PC-3 (cell line): Measurements from ENCODE around the gene ARHGAP22. TPM values are rescaled to one million over a fixed set of nuclear protein-coding genes. Genes with fewer than 3 reads are reported as not detected.

Source experiments
- ATAC-seq: fragments of 200-7000 bp; cut with Tn5 transposase; 2 replicates; pipeline ENCODE4 v1.9.1; 2020; ENCODE audit warnings: mild to moderate bottlenecking, moderate library complexity
- BruUV-seq: library from RNA; stranded (reverse); fragments of 400-500 nt; replicated peaks from 2 replicates; lab custom pipeline; 2021; lab: Mats Ljungman, UMichigan
- CTCF ChIA-PET: fragments of 300-600 bp; sonication (Branson Sonifier 250); formaldehyde crosslinking; loops from one replicate; lab custom pipeline; 2022; ENCODE audit warnings: antibody characterized with exemption; lab: Charles Lee
- POLR2A ChIA-PET: fragments of 300-600 bp; sonication (Branson Sonifier 250); formaldehyde crosslinking; loops from one replicate; lab custom pipeline; 2022; ENCODE audit warnings: antibody characterized with exemption; ENCODE audit not compliant: unreplicated experiment; lab: Charles Lee
- DNase-seq: peaks from one replicate; pipeline ENCODE4 v3.0.0-alpha.2; 2015
- H2AFZ ChIP-seq: fragments of 300-600 bp; sonication (generic); 2 replicates; pipeline ENCODE4 v1.6.0; 2016; ENCODE audit warnings: antibody characterized with exemption, low read length
- H3F3A ChIP-seq: fragments of 300-600 bp; sonication (generic); one replicate; pipeline ENCODE4 v1.6.0; 2017; ENCODE audit warnings: antibody characterized with exemption, low read length, control low read depth, mild to moderate bottlenecking; ENCODE audit not compliant: unreplicated experiment
- H3K27ac ChIP-seq: fragments of 300-600 bp; sonication (generic); 2 replicates; pipeline ENCODE4 v1.5.1; 2016; ENCODE audit warnings: mild to moderate bottlenecking, low read length
- H3K27me3 ChIP-seq: fragments of 300-600 bp; sonication (generic); 2 replicates; pipeline ENCODE4 v1.6.1; 2016; ENCODE audit warnings: low read length, mixed read lengths
- H3K36me3 ChIP-seq: fragments of 300-600 bp; sonication (generic); 2 replicates; pipeline ENCODE4 v1.6.1; 2016; ENCODE audit warnings: low read depth, mixed run types, low read length, mixed read lengths
- H3K4me1 ChIP-seq: fragments of 300-600 bp; sonication (generic); 2 replicates; pipeline ENCODE4 v1.5.1; 2016; ENCODE audit warnings: low read length; ENCODE audit not compliant: insufficient read depth
- H3K4me2 ChIP-seq: fragments of 300-600 bp; sonication (generic); 2 replicates; pipeline ENCODE4 v1.6.0; 2016; ENCODE audit warnings: low read length
- H3K4me3 ChIP-seq: fragments of 300-600 bp; sonication (generic); 2 replicates; pipeline ENCODE4 v1.5.1; 2016; ENCODE audit warnings: mild to moderate bottlenecking, low read length, mixed read lengths
- H3K79me2 ChIP-seq: fragments of 300-600 bp; sonication (generic); 2 replicates; pipeline ENCODE4 v1.6.1; 2017; ENCODE audit warnings: low read length, mixed read lengths
- H3K9ac ChIP-seq: fragments of 300-600 bp; sonication (generic); 2 replicates; pipeline ENCODE4 v1.6.0; 2016; ENCODE audit warnings: mild to moderate bottlenecking, low read length
- H3K9me2 ChIP-seq: fragments of 300-600 bp; sonication (generic); replicated peaks from 2 replicates; pipeline ENCODE4 v1.6.1; 2016; ENCODE audit warnings: mixed run types, low read length, mixed read lengths
- H3K9me3 ChIP-seq: fragments of 300-600 bp; sonication (generic); 2 replicates; pipeline ENCODE4 v1.6.1; 2016; ENCODE audit warnings: low read length, mixed read lengths
- H4K20me1 ChIP-seq: fragments of 300-600 bp; sonication (generic); 2 replicates; pipeline ENCODE4 v1.6.1; 2016; ENCODE audit warnings: low read length, mixed read lengths
- CTCF ChIP-seq: fragments of 300-600 bp; sonication (generic); conservative IDR thresholded peaks from 2 replicates; pipeline ENCODE4 v1.5.1; 2017; ENCODE audit warnings: antibody characterized with exemption, low read depth, mild to moderate bottlenecking, low read length
- EZH2 ChIP-seq: fragments of 300-600 bp; sonication (generic); IDR thresholded peaks from one replicate; pipeline ENCODE4 v1.6.1; 2017; ENCODE audit warnings: antibody characterized with exemption, mild to moderate bottlenecking, low read length; ENCODE audit not compliant: unreplicated experiment
- EZH2phosphoT487 ChIP-seq: fragments of 300-600 bp; sonication (generic); IDR thresholded peaks from 2 replicates; pipeline ENCODE4 v1.6.1; 2018; ENCODE audit warnings: mild to moderate bottlenecking, antibody characterized with exemption, low read length, borderline replicate concordance
- intact Hi-C: fragments of 100-400 bp; cut with micrococcal nuclease; formaldehyde crosslinking; loops from 2 replicates; pipeline ENCODE4 v1.9.0; 2023
- total RNA-seq: library from RNA; depleted of rRNA; stranded (reverse); fragments of >200 nt; gene quantifications from 2 replicates; pipeline ENCODE4 v1.2.3, GENCODE V29; 2014

The ARHGAP22 gene
- total RNA-seq, 1 experiment from 2014 or later = 12.2 TPM

GRCh38 chr10:48599830-48600134 lies 5.1 kb downstream of the ARHGAP22 start:
- no peak overlapping the region for H3K4me3 ChIP-seq
- CTCF ChIA-PET = no interaction called here

GRCh38 chr10:48598936-48599829 lies 5.7 kb downstream of the ARHGAP22 start:
- POLR2A ChIA-PET = no interaction called here
- no TSS peak for BruUV-seq
- peaks cover 22% of the 10 kb centered on the region for H3K4me1 ChIP-seq
- H3K9ac ChIP-seq = no peak overlapping the region
- no peak for TF ChIP-seq CTCF
- TF ChIP-seq EZH2phosphoT487 = no peak
- CTCF ChIA-PET = no interaction called here
- intact Hi-C loops = no loop called here
- H3K4me2 ChIP-seq = no peak overlapping the region
- no peaks in the 10 kb centered on the region for H3K9me2 ChIP-seq
- H3K27me3 ChIP-seq = no peaks in the 10 kb centered on the region
- DNase-seq = no peak
- no peak overlapping the region for H3K4me3 ChIP-seq
- H4K20me1 ChIP-seq = no peaks in the 10 kb centered on the region; the same call in none of the 2 replicates
- ATAC-seq = no peak
- H2AFZ ChIP-seq = no peak overlapping the region
- no peaks in the 10 kb centered on the region for H3K9me3 ChIP-seq
- no peaks in the 10 kb centered on the region for H3K36me3 ChIP-seq
- no peaks in the 10 kb centered on the region for H3F3A ChIP-seq
- H3K79me2 ChIP-seq = peaks cover 33% of the 10 kb centered on the region
- no peak overlapping the region for H3K27ac ChIP-seq

More at GRCh38 chr10:48599830-48600134, 5.1 kb downstream of the ARHGAP22 start:
- no peaks in the 10 kb centered on the region for H3K9me3 ChIP-seq
- H3K79me2 ChIP-seq = peaks cover 39% of the 10 kb centered on the region
- H2AFZ ChIP-seq = no peak overlapping the region
- no peaks in the 10 kb centered on the region for H3K9me2 ChIP-seq
- H3K4me2 ChIP-seq = no peak overlapping the region
- DNase-seq = peak; percentile 44
- H3K4me1 ChIP-seq = peaks cover 28% of the 10 kb centered on the region
- POLR2A ChIA-PET = no interaction called here
- H3K36me3 ChIP-seq = no peaks in the 10 kb centered on the region
- no peaks in the 10 kb centered on the region for H3F3A ChIP-seq
- no peak overlapping the region for H3K27ac ChIP-seq
- H3K9ac ChIP-seq = no peak overlapping the region
- intact Hi-C loops = no loop called here
- 0 out of 2 replicates have a peak, but pooled peaks have one; percentile 6 for ATAC-seq
- no peaks in the 10 kb centered on the region for H3K27me3 ChIP-seq
- no peaks in the 10 kb centered on the region; the same call in none of the 2 replicates for H4K20me1 ChIP-seq
- BruUV-seq = no TSS peak
- TF ChIP-seq EZH2phosphoT487 = no peak
- no peak for TF ChIP-seq CTCF
- TF ChIP-seq EZH2 = no peak
